Left ventricle myocardium inferior (tissue), 1 donor: ENCODE results near the gene NRG3. TPM values are rescaled to one million over a fixed set of nuclear protein-coding genes. Genes with fewer than 3 reads are reported as not detected.

ENCODE experiments used
- DNase-seq: peaks from one replicate; pipeline ENCODE4 v3.0.0-alpha.2; 2020
- H3K27ac ChIP-seq: fragments of 200-600 bp; replicated peaks from 2 replicates; pipeline ENCODE4 v1.8.0; 2021
- H3K27me3 ChIP-seq: fragments of 200-600 bp; 2 replicates; pipeline ENCODE4 v1.8.0; 2021; ENCODE audit warnings: low read depth
- H3K36me3 ChIP-seq: fragments of 200-600 bp; 2 replicates; pipeline ENCODE4 v1.8.0; 2021
- H3K4me1 ChIP-seq: fragments of 200-600 bp; 2 replicates; pipeline ENCODE4 v1.8.0; 2021
- H3K4me3 ChIP-seq: fragments of 200-600 bp; 2 replicates; pipeline ENCODE4 v1.8.0; 2021; ENCODE audit warnings: mild to moderate bottlenecking, moderate library complexity
- H3K9me3 ChIP-seq: fragments of 200-600 bp; replicated peaks from 2 replicates; pipeline ENCODE4 v1.8.0; 2021
- intact Hi-C: fragments of 100-400 bp; cut with micrococcal nuclease; formaldehyde crosslinking; loops from one replicate; pipeline ENCODE4 v1.11.0; 2022
- total RNA-seq: library from RNA; stranded (reverse); fragmentation: NEBNext Ultra II Directional; extraction: Animal tissue kit (Norgen Biotek cat#: 25700); gene quantifications from one replicate; pipeline ENCODE4 v1.2.1, GENCODE V29; 2021
- TF ChIP-seq, protein P1 (sequence below): fragments of 200-600 bp; IDR thresholded peaks from 2 replicates; pipeline ENCODE4 v1.8.0; 2021; ENCODE audit warnings: antibody characterized with exemption, mild to moderate bottlenecking, borderline replicate concordance
- donor health status: DM: no; HTN: yes; CAD: no; lungs with severe emphysema.

Gene NRG3
- total RNA-seq, 1 donor from 2014 or later: 0.11 TPM

DNA sequence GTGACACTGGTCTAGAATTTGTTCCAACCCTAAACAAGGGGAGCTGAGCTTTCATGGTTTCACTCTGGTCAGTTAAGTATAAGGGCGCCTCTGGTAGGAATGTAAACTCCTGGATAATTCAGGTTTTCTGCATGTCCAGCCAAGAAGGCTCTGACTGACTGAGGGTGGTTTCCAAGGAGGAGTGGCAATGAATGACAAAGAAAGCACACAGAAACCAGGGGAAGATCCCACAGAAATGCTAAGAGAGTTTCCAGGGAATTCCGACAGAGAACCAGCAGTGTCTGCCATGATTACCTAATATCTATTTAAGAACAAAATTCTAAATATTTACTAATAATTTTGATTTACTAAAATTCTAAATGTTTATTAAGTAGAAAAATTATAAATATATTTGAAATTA, 27.3 kb upstream of the NRG3 start:
- TF ChIP-seq, protein P1, sequence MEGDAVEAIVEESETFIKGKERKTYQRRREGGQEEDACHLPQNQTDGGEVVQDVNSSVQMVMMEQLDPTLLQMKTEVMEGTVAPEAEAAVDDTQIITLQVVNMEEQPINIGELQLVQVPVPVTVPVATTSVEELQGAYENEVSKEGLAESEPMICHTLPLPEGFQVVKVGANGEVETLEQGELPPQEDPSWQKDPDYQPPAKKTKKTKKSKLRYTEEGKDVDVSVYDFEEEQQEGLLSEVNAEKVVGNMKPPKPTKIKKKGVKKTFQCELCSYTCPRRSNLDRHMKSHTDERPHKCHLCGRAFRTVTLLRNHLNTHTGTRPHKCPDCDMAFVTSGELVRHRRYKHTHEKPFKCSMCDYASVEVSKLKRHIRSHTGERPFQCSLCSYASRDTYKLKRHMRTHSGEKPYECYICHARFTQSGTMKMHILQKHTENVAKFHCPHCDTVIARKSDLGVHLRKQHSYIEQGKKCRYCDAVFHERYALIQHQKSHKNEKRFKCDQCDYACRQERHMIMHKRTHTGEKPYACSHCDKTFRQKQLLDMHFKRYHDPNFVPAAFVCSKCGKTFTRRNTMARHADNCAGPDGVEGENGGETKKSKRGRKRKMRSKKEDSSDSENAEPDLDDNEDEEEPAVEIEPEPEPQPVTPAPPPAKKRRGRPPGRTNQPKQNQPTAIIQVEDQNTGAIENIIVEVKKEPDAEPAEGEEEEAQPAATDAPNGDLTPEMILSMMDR: no peak
- Histone ChIP-seq H3K4me3 (no peak overlapping the region), H3K4me1 (no peaks in the 10 kb centered on the region), H3K27ac (no peak overlapping the region), H3K9me3 (no peaks in the 10 kb centered on the region), H3K27me3 (no peaks in the 10 kb centered on the region), H3K36me3 (no peaks in the 10 kb centered on the region)
- intact Hi-C loops: no loop called here
- no peak for DNase-seq

GRCh38 chr10:81848514-81848913, 26.5 kb upstream of the NRG3 start:
- Histone ChIP-seq H3K27me3 (no peaks in the 10 kb centered on the region), H3K27ac (no peak overlapping the region), H3K4me1 (no peaks in the 10 kb centered on the region), H3K9me3 (peaks cover 3% of the 10 kb centered on the region), H3K36me3 (no peaks in the 10 kb centered on the region), H3K4me3 (no peak overlapping the region)
- no peak for DNase-seq
- intact Hi-C loops: no loop called here
- TF ChIP-seq, protein P1: no peak

- Histone ChIP-seq H3K4me3 (no peak overlapping the region), H3K27ac (no peak overlapping the region), H3K36me3 (no peaks in the 10 kb centered on the region), H3K4me1 (no peaks in the 10 kb centered on the region), H3K27me3 (no peaks in the 10 kb centered on the region), H3K9me3 (peaks cover 7% of the 10 kb centered on the region)
- intact Hi-C loops: no loop called here
- TF ChIP-seq, protein P1: no peak
- DNase-seq: no peak
Measured at GRCh38 chr10:81848931-81849330, 26.1 kb upstream of the NRG3 start.

DNA sequence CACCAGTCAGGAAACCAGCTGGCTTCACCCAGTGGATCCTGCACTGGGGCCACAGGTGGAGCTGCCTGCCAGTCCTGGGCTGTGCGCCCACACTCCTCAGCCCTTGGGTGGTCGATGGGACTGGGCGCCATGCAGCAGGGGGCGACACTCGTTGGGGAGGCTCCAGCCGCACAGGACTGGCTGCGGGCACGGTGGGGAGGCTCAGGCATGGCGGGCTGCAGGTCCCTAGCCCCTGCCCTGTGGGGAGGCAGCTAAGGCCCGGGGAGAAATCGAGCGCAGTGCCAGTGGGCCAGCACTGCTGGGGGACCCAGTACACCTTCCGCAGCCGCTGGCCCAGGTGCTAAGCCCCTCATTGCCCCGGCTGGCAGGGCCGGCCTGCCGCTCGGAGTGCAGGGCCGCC, 12.4 kb upstream of the NRG3 start:
- Histone ChIP-seq H3K4me3 (no peak overlapping the region), H3K27ac (no peak overlapping the region), H3K9me3 (peaks cover 12% of the 10 kb centered on the region), H3K27me3 (no peaks in the 10 kb centered on the region), H3K4me1 (peaks cover 11% of the 10 kb centered on the region), H3K36me3 (no peaks in the 10 kb centered on the region)
- TF ChIP-seq, protein P1: no peak
- intact Hi-C loops: no loop called here
- no peak for DNase-seq

DNA sequence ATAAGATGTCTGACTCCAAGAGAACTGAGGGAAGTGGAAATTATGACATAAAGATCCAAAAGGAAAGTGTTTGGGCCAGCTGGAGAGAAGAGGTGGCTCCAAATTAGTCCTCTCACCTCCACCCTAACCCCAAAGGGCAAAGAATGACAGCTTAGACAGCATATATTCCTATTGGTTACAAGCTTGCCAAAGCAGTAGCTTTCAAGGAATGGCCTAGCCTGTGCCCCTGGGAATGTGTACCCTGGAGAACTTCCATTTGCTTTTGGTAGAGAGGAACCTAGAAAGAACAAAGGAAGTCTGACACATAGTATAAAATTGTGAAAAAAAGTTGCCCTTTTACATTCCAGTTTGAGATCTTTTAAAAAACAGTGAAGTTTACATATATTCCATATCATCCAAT, 11.2 kb upstream of the NRG3 start:
- H3K27ac ChIP-seq: no peak overlapping the region
- no peaks in the 10 kb centered on the region for H3K27me3 ChIP-seq
- peaks cover 12% of the 10 kb centered on the region for H3K9me3 ChIP-seq
- H3K36me3 ChIP-seq: no peaks in the 10 kb centered on the region
- H3K4me3 ChIP-seq: no peak overlapping the region
- H3K4me1 ChIP-seq: peaks cover 13% of the 10 kb centered on the region
- TF ChIP-seq, protein P1: no peak
- DNase-seq: no peak
- intact Hi-C loops: no loop called here

DNA sequence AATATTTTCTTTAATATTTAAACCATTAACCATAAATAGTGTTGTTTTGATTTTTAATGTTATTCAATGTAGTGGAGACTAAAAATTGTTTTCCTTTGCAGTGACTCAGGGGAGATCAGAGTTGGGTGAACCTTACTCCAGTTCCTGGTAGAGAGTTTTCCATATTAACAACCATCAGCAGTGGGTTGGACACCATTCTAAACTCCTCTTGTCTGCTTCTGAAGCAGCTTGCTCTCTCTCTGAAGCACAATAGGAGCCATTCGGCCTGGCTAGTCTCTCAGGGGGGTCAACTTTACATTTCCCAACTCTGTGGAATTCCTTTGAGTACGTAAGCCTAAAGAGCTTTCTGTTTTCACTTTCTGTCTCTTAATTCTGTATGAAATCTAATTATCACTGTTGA, 9.4 kb upstream of the NRG3 start:
- intact Hi-C loops: no loop called here
- DNase-seq: no peak
- peaks cover under 1% of the 10 kb centered on the region for H3K27me3 ChIP-seq
- H3K4me1 ChIP-seq: peaks cover 13% of the 10 kb centered on the region
- H3K36me3 ChIP-seq: no peaks in the 10 kb centered on the region
- H3K4me3 ChIP-seq: no peak overlapping the region
- TF ChIP-seq, protein P1: no peak
- peaks cover 6% of the 10 kb centered on the region for H3K9me3 ChIP-seq
- no peak overlapping the region for H3K27ac ChIP-seq
